Stimulated activated CD8-positive, alpha-beta memory T cell treated with anti-CD3 and anti-CD28 coated beads, Interleukin-15, amount 100 ng/mL, for 4 hours (primary cell): ENCODE results near the gene SLC35E4.
"Not testable (repeated sequence)": the region's sequence is repeated elsewhere in the genome, so short reads cannot be mapped to it uniquely, and the experiment has no call there.

Experiments
- DNase-seq, 2 donors: peaks; one replicate each; pipeline ENCODE4 v3.0.0-alpha.2; 2020; ENCODE audit warnings: low read depth in 2 of 2

SLC35E4 gene, protein sequence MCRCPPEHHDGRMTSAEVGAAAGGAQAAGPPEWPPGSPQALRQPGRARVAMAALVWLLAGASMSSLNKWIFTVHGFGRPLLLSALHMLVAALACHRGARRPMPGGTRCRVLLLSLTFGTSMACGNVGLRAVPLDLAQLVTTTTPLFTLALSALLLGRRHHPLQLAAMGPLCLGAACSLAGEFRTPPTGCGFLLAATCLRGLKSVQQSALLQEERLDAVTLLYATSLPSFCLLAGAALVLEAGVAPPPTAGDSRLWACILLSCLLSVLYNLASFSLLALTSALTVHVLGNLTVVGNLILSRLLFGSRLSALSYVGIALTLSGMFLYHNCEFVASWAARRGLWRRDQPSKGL

DNA sequence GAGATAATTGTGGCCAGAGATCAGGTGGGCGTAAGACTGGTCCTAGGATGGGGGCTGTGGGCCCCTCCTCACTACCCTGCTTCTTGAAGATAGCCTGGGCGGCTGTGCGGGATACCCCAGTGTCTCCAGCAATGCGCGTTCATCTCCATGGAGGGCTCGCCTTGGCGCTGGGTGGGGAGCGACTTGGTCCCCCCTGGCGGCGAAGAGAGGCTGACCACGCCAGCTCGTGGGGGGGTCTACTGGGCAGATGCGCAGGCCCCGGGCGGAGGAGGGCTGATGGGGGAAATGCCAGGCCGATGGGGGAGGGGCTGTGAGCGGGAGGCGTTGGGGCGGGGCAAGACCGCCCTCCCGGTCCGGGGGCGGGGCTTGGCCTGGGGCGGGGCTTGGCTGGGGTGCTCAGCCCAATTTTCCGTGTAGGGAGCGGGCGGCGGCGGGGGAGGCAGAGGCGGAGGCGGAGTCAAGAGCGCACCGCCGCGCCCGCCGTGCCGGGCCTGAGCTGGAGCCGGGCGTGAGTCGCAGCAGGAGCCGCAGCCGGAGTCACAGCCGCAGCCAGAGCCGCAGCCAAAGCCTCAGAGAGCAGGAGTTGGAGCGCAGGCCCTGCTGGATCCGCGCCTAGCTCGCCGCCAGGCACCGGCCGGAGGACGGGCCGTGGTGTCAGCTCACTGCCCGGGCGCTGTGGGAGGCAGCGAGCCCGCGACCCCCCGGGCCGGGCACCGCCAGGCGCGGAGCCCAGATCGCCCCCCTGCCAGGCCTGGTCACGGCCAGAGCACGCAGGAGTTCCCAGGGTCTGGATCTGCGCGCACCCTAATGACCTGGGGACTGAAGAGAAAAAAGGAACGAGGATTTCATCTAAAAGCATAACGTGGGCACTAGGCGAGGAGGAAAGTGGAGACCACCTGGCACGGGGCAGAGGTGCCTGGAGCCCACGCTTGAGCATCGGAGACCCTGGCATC is at the start of gene SLC35E4:
Gene SLC35E4 (plus strand): TSS at position 509 of the 953 bp plus-strand sequence. CDS start 670 bp downstream, outside the sequence.
- DNase-seq: peak; percentile 89 to 93

DNA sequence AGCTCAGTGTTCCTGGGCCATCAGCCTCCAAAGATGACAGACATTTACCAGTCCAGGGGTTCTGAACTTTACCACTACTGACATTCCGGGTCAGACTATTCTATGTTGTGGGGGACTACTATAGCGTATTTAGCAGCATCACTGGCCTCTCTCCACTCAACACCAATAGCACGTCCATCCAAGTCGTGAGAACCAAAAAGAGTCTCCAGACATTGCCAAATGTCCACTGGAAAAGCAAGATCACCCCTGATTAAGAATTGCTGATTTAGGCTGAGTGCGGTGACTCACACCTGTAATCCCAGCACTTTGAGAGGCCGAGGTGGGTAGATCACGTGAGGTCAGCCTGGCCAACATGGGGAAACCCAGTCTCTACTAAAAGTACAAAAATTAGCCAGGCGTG is 49.2 kb upstream of the SLC35E4 start:
- no peak for DNase-seq

DNA sequence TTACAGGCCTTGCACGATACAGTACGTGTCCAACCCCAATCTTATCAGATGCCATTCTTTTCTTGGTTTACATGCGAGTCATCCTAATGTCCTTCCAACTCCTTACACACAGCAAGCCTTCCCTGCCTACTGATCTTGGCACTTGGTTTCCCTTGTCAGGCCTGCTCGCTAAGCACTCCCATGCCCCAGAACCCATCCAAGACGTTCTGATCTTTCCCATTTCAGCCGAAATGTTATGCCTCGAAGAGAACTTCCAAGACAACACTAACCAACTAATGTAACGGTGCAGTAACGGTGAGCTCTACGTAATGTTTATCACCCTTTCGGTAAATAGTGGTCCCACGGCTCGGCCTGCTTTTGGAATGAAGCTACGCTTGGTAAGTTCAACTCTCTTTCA is 44.4 kb upstream of the SLC35E4 start:
- no peak for DNase-seq

DNA sequence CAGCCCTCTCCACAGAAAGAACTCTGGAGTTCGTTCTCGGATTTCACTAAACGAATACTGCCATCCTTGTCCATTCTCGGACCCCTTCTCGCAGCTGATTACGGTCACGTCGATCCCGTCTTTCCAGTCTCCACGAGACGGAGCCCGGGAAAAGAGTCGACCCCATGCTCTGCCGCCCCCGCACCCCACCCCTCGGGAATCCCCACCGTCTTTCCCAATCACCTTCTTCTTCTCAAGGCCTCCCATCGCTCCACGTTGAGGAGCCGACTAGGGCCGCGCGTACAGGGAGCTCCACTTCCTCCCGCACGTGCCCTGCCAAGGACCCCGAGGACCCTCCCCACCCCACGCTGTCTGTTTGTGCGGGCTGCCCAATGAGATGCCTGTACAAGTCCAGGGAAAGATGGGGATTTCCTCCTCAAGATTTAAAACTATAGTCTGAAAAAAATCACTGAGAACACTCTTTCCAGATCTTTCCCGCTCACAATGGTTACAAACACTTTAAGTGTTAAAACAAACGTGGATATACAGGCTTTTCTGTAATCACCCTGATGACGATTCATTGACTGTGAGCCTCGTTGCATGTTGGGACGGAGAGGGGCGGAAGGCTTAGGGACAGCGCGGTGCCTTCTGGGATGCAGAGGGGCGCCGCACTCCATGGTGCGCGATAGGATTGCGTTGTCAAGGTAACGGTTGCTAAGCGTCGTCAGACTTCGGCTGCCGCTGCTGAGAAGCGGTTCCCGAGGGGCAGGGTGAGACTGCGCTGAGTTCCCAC is 43.8 kb upstream of the SLC35E4 start, which contains the start of gene PES1:
Gene PES1 (minus strand): TSS at position 323 of the 772 bp plus-strand sequence. CDS start 77 bp downstream, at position 246.
- peak; percentile 88 to 93 for DNase-seq

DNA sequence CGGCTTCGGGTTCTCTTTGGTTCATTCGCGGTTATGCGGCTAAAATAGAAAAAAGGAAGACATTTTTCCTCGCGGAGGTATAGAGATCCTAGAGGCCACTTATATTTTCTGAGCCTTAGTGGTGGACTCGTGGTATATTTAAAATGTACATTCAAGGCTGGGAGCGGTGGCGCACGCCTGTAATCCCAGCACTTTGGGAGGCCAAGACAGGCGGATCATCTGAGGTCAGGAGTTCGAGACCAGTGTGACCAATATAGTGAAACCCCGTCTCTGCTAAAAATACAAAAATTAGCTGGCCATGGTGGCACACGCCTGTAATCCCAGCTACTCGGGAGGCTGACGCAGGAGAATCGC is 43.2 kb upstream of the SLC35E4 start:
- DNase-seq: not testable (repeated sequence)

DNA sequence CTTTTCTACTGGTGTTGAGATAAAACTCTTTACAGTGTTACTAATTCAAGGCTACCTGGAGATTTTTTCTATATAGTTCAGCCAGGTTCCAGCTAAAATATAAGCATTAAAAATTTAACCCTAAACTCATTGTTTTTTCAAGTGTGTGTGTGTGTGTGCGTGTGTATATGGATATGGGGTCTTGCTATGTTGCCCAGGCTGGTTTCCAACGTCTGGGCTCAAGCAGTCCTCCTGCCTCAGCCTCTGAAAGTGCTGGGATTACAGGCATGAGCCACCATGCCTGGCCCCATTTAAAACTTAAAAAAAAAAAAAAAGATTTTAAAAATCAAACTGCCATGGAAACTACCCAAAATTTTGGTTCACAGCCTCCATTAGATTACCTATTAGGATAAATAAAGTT is 39.4 kb upstream of the SLC35E4 start:
- no peak for DNase-seq

DNA sequence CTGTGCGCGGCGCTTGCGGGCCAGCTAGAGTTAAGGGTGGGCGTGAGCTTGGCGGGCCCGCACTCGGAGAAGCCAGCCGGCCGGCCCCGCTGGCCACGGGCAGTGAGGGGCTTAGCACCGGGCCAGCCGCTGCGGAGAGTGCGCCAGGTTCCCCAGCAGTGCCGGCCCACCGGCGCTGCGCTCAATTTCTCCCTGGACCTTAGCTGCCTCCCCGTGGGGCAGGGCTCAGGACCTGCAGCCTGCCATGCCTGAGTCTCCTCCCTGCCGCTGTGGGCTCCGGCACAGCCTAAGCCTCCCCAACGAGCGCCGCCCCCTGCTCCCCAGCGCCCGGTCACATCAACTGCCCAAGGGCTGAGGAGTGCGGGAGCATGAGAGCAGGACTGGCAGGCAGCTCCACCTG is 38.7 kb upstream of the SLC35E4 start:
- no peak for DNase-seq

DNA sequence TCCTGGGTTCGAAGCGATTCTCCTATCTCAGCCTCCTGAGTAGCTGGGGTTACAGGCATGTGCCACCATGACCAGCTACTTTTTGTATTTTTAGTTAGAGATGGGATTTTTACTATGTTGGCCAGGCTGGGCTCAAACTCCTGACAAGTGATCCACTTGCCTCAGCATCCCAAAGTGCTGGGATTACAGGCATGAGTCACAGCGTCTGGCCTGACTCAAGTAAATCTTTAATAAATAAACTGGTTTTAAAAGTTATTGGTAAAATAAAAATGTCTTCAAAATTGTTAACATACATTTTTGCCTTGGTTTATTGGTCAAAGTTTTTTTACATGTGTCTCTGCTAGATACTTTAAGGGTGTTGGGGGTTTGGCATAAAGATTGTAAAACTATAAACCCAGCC is 36.6 kb upstream of the SLC35E4 start:
- DNase-seq: no peak

DNA sequence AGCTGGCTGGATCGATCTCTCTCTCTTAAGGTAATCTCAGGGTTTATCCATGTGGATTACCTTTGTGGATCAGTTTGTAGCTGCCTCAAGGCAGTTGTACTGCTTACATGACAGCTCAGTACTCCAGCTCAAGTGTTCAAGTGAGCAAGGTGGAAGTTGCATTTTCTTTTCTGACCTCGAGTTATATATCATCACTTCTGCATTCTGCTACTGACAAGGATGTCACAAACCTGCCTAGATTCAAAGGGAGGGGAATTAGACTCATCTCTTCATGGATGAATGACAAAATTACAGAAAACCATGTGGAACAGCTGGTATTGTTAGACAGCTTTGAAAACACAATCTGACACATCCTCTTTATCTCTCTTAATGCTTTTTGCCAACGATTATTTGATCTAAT is 34.7 kb upstream of the SLC35E4 start:
- DNase-seq: no peak

DNA sequence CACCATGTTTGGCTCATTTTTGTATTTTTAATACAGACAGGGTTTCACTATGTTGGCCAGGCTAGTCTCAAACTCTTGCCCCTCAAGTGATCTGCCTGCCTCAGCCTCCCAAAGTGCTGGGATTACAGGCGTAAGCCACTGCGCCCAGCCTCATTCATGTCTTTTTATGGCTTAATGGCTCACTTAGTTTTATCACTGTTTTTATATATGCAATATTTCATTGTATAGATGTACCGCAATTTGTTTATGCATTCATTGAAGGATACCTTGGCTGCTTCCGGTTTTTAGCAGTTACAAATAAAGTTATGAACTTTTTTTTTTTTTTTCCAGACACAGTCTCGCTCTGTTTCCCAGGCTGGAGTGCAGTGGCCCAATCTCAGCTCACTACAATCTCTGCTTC is 34.1 kb upstream of the SLC35E4 start:
- DNase-seq: no peak

DNA sequence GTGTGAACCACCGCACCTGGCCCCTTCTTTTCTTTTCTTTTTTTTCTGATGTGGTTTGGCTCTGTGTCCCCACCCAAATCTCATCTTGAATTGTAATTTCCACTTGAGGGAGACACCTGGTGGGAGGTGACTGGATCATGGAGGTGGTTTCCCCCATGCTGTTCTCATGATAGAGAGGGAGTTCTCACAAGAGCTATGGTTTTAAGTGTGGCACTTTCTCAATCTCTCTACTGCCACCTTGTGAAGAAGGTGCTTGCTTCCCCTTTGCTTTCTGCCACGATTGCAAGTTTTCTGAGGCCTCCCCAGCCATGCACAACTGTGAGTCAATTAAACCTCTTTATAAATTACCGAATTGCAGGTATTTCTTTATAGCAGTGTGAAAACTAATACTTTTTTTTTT is 33.5 kb upstream of the SLC35E4 start:
- DNase-seq: no peak

DNA sequence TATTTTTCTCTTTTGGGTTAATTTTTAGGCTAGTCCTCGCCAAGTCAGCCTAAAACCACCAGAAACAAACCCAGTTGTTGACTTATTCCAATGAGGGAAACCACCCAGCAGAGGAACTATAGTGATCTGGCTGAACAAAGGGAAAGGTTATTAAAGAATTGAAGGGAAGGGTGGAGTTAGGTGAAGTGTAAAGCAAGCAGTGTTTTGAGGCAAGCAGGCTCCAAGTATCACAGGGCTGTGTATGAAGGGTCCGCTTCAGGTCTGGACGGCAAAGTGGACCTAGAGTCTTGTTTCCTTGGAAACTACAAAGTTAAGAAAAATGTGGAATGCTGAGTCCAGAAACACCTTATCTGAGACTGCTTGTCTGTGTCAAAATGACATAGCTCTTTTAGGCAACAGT is 31.8 kb upstream of the SLC35E4 start:
- no peak for DNase-seq

DNA sequence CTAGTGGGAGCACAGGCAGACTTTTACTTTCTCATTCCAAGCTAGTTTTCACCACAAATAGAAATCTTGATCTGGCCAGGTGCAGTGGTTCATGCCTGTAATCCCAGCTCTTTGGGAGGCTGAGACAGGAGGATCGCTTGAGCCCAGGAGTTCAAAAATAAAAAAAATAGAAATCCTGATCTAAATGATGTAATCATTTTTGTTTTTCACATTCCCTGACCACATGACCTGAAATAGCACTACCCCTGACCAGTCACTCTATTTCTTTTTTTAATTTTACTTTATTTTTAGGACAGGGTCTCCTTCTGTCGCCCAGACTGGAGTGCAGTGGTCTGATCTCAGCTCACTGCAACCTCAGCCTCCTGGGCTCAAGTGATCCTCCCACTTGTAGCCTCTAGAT is 30.9 kb upstream of the SLC35E4 start:
- DNase-seq: no peak

DNA sequence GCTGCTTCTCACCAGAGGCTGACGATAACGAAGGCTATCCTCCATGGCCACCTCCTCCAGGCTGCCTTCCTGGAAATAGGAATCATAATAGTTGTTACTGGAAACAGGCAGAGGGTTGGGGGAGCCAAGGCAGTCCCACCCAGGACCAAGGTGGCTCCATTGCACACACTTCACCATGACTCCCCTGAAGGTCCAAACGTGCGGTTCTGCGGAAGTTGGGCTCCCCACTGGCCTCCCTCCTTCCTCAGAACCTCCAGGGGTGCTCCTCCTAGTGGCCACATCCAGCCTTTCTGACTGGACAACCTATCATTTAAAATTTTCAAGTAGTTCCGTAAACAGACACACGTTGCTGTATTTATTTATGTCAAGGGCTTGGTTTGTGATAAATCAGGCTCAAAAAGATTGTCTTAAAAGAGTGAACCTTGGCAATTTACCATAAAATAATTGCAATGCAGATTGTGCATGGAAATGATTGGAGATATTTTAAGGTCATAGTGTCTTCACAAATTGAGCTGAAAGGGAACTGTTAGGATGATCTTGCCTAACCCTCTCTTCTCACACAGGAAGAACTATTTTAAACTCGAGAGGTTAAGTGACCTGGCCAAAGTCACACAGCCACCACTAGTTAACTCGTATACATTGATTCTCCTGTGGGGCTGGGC is 30.0 kb upstream of the SLC35E4 start:
- DNase-seq: no peak

DNA sequence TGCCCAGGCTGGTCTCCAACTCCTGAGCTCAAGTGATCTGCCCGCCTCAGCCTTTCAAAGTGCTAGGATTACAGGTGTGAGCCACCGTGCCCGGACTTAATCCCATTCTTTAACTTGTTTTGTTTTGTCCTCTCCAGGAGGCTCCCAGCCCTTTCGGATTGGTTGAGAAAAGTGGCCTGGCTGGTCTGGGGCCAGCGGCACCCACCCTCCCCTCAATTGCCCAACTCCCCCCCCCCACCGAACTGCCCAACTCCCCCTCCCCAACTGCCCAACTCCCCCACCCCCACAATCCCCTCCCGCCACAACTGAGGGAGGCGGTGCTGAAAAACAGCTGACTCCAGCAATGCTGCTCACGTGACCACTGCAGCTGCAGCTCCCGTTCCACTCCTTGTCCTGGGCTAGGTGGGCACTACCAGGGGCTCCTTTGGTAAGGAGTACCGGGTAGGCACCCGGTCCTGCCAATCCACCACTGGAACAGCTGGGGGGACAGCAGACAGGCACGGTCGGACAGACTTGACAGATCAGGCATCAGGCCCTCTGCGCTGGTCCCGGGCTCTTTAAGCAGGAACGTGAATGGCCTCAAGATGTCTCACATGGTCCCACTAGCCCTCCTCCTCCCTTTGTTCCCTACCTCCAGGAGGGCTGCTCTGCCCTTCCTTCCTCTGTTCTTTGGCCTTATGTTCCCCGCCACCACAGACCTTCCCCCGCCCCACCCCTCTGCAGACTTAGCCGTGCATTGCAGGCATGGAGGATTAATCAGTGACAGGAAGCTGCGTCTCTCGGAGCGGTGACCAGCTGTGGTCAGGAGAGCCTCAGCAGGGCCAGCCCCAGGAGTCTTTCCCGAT is 28.9 kb upstream of the SLC35E4 start, which contains the start of gene TCN2:
Gene TCN2 (plus strand): TSS at position 720 of the 845 bp plus-strand sequence. CDS start 158 bp downstream, outside the sequence.
- DNase-seq: no peak

DNA sequence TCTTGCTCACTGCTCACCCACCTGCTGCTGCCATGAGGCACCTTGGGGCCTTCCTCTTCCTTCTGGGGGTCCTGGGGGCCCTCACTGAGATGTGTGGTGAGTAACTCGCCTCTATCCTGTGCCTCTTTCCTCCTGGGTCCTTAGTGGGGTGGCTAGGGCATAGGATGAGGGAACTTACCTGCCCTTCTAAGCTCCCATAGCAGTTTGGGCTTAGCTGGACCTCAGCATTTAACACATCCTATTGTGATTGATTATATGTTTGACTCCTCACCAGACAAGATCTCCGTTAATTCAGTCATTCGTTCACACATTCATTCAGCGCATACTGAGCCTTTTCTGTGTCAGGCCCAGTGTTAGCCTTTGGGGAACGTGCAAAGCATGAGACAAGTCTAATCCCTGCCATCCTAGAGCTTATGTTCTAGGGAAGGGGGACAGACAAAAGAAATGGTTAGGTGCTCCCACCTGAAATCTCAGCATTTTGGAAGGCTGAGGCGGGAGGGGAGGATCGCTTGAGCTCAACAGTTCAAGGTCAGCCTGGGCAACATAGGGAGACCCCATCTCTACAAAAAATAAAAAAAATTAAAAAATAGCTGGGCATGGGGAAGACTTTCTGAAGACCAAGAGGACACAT is 28.2 kb upstream of the SLC35E4 start:
- no peak for DNase-seq

DNA sequence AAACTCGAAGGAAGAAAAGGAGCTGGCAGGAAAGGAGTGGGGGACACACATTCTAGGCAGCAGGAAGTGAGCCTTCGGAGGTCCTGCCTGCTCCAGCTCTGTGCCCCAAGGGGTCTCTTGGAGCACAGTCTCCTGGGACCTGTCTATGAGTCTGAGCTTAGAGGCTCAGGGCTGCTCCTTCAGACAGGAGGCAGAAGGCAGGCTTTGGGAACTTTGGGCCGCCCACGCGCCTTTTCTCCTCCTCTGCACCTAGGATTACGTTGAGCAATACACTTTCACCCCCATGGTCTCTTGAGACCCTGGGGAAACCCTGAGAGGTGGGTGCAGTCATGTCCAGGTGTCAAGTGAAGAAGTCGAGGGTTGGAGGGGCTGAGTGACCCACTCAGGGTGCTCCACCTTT is 27.6 kb upstream of the SLC35E4 start:
- no peak for DNase-seq

DNA sequence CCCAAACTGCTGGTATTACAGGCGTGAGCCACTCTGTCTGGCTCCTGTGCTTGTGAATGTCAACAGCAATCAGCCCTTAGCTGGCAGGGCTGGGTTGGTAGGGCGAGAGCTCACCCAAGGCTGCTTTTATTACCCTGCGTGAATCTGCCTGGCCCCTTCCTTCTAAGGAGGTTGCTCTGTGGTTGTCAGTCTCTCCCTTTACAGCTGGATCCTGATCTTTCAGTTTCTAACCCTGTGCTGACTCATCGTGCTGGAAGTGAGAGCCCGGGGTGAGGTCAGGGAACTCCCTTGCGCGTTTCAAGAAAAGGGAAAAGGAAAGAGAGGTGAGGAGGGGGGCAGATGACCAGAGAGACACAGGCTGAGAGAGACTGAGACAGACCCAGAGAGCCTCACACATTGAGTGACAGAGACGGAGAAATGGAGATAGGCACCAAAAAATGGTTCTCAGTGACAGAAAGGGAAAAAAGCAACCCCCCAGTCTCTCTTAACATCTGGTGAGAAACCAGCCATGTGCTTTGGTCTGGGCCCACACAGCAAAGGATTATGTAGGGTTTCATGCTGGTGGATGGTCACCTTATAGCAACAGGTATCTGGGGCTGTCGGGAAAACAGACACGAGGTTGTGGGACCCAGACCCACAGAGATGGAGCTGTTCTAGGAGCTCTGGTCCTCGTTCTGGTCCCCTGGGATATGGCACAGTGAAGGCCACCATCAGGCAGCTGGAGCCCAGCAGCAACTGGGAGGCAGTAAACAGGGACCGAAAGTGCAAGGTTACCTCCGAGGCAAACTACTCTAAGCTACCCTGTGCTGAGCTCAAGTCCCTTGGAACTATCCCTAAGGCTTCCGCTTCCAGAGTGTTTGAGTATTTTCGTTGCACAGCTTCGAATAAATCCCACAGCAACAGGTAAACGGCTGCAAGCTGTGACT is 26.1 kb upstream of the SLC35E4 start:
- no peak for DNase-seq

DNA sequence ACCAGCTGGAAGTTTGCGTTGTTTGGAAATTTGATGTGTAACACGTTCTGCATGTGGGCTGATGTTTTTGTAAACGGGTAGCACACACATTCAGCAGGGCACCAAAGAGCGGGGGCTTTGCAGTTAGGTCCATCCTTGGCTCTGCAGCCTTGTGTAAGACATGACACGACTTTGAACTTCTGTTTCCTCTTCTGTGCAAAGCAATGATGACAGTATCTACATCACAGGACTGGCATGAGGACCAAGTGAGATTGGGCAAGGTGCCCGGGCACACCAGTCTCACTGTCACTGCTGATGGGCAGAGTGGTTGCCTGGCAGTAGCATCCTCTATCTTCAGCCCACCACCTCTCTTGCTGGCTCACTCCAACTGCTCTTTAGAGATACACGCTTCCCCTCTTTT is 25.3 kb upstream of the SLC35E4 start:
- DNase-seq: no peak
